ENCODE data around the gene SLX9.

DNA sequence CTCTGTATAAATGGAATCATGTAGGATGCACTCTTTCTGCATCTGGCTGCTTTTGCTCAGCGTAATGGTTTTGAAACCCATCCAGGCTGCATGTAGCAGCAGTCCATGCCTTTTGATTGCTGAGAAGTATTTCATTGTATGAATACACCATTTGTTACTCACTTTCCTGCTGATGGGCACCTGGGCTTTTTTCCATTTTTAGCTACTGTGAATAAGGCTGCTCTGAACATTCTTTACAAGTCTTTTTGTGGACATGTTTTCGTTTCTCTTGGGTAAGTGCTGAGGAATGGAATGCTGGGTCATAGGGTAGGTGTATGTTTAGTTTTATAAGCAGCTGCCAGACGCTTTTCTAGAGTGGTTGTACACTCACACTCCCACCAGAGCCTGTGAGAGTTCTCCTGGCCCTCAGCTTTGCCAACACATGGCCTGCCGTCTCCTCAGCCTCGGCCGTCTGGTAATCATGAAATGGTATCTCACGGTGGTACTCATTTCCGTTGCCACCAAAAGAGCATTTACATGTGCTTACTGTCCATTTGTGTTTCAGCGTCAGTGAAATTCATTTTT is 22.7 kb downstream of the SLX9 start:
- TF ChIP-seq CTCF (IDR thresholded peaks at IDR 0.05) (no peak), POLR2A (IDR thresholded peaks at IDR 0.05) (no peak)

Measured in sigmoid colon (tissue), 3 donors.